Raji (cell line): ENCODE data around the gene CPPED1.

Experiments
- POLR2A ChIP-seq: IDR thresholded peaks from 2 replicates; pipeline ENCODE4 v1.6.1; 2011; ENCODE audit warnings: low read depth, low read length, control low read depth; ENCODE audit not compliant: insufficient read depth

The CPPED1 gene

DNA sequence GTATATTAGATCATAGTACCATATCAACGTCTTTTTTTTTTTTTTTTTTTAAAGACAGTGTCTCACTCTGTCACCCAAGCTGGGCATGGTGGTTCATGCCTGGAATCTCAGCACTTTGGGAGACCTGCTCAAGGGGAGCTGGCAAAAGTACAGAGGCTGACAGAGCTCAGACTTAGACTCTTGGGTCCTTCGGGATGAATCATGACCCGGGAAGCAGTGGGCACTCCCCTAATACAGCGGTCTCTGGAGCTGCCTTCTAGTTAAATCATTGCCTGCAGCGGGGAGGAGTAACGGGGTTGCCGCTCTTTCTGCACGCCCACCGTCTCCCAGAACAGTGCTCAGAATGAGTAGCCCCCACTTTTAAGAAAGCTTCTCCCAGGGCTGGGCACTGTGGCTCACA lies 174.4 kb downstream of the CPPED1 start:
- TF ChIP-seq POLR2A = no peak

DNA sequence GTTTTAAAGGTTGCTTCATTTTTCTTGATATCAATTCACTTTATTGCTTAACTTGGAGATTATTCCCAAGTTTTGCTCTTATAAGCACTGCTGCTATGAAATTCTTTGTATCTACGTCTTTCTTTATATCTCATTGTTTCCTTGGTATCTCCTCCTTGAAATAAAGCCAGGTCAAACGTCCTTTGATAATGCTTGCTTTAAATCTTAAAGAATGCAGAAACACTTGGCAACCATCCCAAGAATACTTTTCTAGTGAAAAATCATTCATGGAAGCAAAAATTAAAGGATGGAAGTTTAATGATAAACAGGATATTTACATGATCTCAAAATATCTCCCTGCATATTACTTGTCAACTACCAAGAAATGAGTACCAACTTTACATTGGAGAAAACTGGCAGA lies 175.2 kb downstream of the CPPED1 start:
- no peak for TF ChIP-seq POLR2A

DNA sequence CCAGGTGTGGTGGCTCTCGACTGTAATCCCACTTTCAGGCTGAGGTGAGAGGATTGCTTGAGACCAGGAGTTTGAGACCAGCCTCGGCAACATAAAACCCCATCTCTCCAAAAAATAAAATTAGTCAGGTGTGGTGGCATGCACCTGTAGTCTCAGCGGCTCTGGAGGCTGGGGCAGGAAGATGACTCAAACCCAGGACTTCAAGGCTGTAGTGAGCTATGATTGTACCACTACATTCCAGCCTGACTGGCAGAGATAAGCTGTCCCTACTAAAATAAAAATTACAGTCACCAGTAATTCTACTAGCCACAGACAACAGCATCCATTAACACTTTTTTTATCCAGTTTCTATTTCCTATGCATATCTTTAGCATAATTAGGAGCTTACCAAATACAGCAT lies 176.3 kb downstream of the CPPED1 start:
- no peak for TF ChIP-seq POLR2A

DNA sequence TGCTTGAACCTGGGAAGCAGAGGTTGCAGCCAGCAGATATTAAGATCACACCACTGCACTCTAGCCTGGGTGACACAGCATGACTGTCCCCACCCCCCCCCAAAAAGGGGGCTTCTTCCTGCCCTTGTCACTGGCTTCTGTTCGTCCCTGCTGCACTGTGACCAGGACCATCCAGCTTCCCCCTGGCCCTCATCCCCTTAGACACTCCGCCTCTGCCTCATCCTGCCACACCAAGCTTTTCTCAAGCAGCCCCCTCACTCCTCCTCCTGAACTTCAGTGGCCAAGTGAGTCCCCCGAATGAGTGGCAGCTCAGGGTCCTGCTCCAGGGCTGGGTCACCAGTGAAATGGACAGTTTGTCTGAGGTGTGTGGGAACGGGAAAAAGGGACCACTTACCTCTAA lies 177.3 kb downstream of the CPPED1 start:
- no peak for TF ChIP-seq POLR2A

DNA sequence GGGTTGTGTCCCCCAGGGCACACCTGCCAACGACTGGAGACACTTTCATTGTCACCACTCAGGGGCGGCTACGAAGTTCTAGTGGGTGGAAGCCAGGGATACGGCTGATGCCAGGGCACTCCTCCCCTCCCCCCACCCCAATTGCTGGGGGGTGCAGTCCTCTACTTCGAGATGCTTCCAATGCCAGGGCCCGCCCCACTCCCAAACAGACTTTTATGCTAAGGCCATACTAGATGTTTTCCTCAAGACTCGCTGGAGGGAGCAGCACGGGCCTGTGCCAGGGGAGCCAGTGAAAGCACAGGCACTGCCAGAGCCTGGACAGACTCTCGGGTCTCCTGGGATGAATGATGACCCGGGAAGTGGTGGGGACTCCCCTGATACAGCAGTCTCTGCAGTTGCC lies 178.0 kb downstream of the CPPED1 start:
- no peak for TF ChIP-seq POLR2A

DNA sequence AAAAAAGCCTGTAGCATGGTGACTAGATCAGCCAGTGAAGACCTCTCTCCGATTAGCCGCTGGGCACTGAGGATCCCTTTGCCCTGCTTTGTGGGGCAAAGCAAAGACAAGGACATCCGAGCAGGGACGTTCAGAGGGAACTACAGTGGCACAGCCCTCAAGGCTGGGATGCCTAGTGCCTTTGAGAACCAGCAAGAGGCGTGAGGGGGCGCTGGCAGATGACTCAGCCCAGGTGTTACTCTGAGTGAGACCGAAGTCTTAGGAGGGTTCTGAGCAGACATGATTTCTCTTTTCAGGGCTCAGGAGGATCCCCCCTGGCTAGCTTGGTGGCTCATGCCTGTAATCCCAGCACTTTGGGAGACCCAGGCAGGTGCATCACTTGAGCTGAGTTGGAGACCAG lies 178.6 kb downstream of the CPPED1 start:
- TF ChIP-seq POLR2A = no peak

DNA sequence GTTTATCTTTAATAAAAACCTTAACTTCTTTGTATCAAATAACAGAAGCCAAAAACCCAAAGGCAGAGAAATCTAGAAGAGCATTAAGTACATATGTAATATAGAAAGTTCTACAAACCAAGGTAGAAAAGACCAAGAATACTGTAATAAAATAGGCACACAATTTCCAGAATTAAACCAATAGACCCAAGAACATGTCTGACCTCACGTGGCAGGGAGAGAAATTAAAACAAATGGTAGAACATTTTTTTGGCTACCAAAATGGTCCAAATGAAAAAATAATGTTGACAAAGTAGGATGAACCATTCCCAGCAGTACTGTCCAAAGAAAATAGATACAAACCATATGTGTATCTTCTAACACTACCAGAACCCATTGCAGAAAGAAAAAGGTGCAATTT lies 183.5 kb downstream of the CPPED1 start:
- no peak for TF ChIP-seq POLR2A

DNA sequence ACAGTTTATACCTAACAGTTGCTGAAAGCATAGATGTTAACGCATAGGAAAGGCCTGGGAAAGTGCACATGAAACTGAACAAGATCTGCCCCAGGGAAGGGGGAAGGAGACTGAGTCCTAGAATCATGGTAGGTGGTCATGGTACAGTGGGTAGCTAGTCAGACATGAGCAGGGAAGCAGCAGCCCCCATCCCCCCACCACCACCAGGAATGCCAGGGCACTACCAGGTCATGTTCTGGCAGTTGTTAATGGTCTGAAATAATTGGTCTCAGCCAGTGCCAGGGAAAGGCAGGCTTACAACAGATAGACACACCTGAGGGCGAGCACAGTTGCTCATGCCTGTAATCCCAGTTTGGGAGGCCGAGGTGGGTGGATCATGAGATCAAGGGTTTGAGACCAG lies 185.2 kb downstream of the CPPED1 start:
- no peak for TF ChIP-seq POLR2A

DNA sequence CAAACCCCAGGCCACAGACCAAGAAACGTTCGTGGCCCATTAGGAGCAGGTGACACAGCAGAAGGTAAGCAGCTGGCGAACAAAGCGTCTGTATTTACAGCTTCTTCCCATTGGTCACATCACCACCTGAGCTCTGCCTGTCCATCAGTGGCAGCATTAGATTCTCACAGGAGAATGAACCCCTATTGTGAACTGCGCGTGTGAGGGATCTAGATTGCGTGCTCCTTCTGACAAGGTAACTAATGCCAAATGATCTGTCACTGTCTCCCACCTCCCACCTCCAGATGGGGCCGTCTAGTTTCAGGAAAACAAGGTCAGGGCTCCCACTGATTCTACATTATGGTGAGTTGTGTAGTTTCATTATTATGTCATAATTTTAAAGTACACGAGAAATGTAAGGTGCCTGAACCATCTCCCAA lies 186.3 kb downstream of the CPPED1 start:
- TF ChIP-seq POLR2A = no peak

DNA sequence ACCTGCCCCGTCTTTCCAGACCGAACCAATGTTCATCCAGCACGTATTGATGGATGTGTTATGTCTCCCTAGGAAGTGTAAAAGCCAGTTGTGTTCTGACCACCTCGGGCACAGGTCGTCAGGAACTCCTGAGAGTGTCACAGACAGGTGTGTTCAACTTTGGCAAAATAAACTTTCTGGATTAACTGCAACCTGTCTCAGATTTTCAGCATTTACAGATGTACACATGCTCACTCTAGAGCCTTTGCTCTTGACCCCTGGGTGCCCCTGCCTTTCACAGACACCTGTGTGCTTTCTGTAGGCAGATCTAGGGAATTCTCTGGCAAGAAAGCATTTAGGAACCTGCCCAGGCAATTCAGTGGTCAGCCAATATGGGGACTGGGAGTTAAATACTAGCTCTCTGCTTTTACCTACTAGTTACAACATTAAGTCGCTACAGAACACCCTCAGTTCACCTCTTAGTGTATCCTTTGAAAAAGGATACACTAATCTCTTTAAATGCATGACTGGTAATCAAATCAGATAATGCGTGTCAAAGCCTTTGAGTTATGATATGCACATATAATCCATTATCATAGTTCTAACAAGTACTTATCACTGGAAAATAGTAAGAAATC lies 188.9 kb downstream of the CPPED1 start:
- no peak for TF ChIP-seq POLR2A

DNA sequence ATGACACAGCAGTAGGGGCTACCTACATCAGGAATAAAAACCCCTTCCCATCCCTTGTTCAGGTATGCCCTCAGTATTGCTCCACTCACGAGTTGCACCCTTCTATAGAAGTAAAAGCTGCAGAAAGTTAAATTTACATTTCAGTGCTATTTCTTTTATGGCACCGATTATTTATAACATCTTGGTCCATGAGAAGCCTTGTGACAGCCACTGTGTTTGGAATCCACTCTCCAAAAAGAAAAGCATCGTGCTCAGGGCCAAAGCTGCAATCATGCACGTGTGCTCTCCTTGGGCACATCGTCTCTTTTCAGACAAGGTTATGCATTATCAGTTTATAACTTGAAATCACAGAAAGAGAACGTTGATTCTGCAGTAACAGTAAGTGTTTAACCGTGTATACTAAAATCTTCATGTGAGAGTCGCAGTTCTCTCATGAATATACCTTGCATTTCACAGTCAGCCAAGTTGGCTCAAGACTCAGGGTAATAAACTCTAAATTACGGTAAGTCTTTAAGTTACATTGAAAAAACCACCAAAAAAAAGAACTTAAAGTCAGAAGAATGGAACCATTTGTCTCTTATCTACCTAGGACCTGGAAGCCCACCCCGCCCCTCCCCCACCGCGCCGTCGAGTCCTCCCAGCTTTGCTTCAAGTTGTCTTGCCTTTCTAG lies 189.6 kb downstream of the CPPED1 start:
- no peak for TF ChIP-seq POLR2A

DNA sequence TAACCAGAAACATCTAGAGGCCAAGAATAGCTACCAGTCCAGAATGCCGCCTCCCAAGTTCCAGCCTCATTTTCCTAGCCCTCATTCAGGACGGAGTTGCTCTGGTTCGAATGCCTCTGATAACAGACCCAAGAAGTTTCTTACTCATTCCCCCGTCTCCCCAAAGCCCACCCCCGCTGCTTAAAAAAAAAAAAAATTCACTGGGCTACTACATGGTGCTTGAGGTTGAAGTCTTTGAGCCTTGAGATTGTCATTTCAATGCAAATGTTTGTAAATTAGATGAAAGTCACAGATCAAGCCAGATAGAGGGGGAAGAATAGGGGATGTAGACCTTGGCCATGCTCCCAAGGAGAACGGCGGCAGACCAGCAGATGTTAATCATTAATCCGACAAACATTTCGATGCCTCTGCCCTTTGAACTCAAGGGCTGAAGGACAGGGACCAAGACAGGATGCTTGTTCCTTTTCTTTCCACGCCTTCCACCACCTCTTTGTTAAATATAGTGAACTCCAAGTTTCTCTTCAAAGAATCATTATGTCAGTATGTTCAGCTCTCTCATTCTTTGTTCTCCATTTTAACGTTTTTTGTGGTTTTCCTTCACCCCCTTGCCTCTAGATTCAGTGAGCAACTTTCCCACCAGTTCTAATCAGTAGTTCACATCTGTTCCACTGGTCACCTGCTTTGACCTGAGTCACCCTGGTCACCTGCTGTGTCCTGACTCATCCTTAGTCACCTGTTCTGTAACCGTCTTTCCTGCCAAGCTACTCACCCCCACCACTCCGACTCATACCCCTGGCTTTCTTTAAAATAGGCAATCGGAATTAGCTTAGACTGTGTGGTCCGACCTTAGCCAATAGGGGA lies 190.3 kb downstream of the CPPED1 start:
- no peak for TF ChIP-seq POLR2A

DNA sequence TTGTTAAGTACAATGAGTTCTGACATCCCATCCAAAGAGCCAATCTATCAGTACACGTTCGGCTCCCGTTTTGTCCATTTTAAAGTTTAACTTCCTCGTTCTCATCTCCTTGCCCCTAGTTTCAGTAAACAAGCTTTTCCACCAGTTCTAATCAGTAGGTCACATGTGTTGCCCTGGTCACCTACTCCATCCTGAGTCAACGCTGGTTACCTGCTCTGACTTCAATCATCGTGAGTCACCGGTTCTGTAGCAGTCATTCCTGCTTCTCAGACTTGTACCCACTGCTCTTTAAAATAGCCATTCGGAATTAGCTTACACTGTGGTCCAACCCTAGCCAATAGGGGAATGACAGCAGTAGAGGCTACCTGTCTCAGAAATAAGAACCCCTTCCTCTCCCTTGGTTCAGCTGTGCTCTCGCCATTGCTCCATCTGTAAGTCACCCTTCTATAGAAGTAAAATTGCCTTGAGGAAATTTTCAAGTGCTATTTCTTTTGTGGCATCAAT lies 191.0 kb downstream of the CPPED1 start:
- TF ChIP-seq POLR2A = no peak

DNA sequence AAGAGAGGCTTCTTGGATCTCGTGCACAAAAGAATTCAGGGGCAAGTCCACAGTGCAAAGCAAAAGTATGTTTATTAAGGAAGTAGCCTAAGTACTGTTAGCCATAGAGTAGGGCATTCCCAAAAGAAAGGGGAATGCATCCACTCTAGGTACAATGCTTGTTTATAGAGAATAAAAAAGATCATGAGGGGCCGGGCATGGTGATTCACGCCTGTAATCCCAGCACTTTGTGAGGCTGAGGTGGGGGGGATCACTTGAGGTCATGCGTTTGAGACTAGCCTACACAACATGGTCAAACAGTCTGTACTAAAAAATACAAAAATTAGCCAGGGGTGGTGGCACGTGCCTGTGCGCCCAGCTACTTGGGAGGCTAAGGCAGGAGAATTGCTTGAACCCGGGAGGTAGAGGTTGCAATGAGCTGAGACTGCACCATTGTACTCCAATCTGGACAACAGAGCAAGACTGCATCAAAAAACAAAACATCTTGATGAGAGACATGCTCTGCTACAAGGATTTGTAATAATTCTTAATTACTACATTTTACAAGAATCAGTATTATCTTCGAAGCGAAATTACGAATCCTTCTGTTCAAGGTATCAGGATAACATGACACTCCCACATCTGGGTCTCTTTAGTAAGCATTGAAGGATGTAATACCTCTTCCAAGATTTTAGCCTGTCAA lies 191.6 kb downstream of the CPPED1 start:
- no peak for TF ChIP-seq POLR2A

DNA sequence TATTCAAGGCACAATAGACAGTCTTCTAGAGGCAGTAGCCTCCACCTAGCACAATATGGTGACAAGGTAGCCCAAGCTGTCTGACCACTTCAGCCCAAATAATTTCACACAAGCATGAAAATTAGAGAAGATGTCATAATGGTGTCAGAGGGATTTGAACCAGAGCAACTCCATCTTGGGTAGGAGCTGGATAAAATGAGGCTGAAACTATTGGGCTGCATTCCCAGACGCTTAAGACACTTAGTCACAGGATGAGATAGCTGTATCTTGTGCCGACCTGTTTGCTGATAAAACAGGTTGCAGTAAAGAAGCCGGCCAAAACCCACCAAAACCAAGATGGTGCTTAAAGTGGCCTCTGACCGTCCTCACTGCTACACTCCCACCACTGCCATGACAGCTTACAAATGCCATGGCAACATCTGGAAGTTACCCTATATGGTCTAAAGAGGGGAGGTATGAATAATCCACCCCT lies 192.6 kb downstream of the CPPED1 start:
- no peak for TF ChIP-seq POLR2A
